Right atrium auricular region (tissue), 2 donors: Measurements from ENCODE around the gene BBS1. TPM values are rescaled to one million over a fixed set of nuclear protein-coding genes. Genes with fewer than 3 reads are reported as not detected.

Source experiments
- DNase-seq: peaks from one replicate; pipeline ENCODE4 v3.0.0-alpha.2; 2019; ENCODE audit warnings: low spot score
- H3K27ac ChIP-seq, 2 donors: fragments of 200-600 bp; sonication (generic); 1 replicate in 1 of 2; 2 replicates in 1 of 2; pipeline ENCODE4 v1.5.1; 2016 to 2019
- H3K27me3 ChIP-seq, 2 donors: fragments of 200-600 bp; sonication (generic); one replicate each; pipeline versions ENCODE4 v1.5.1 to v1.6.0; 2017 to 2019
- H3K36me3 ChIP-seq: fragments of 200-600 bp; sonication (generic); one replicate; pipeline ENCODE4 v1.5.1; 2016
- H3K4me1 ChIP-seq, 2 donors: fragments of 200-600 bp; sonication (generic); one replicate each; pipeline versions ENCODE4 v1.5.1 to v1.6.0; 2017 to 2019
- H3K4me3 ChIP-seq, 2 donors: fragments of 200-600 bp; sonication (generic); 1 replicate in 1 of 2; 2 replicates in 1 of 2; pipeline ENCODE4 v1.5.1; 2017 to 2019; ENCODE audit warnings: mild to moderate bottlenecking in 1 of 2, moderate library complexity in 1 of 2
- H3K9me3 ChIP-seq, 2 donors: fragments of 200-600 bp; sonication (generic); one replicate each; pipeline ENCODE4 v1.5.1; 2019
- total RNA-seq, 2 donors: library from RNA; depleted of rRNA; stranded (reverse); fragments of >200 nt; gene quantifications; one replicate each; pipeline ENCODE4 v1.1.0, GENCODE V29; 2016
- TF ChIP-seq, protein P1 (sequence below), 2 donors: fragments of 200-600 bp; sonication (generic); IDR thresholded peaks; one replicate each; pipeline ENCODE4 v1.5.1; 2019; ENCODE audit warnings: antibody characterized with exemption in 2 of 2

Gene BBS1
- total RNA-seq, 2 donors from 2014 or later: 37.0 to 38.7 TPM

- H3K9me3 ChIP-seq: no peaks in the 10 kb centered on the region
- H3K27me3 ChIP-seq: no peaks in the 10 kb centered on the region
- peak within 1 kb of the TSS; percentile 79 to 81 for H3K27ac ChIP-seq
- H3K4me1 ChIP-seq: peaks cover 0 to 23% of the 10 kb centered on the region in 2 donors
- H3K36me3 ChIP-seq: no peaks in the 10 kb centered on the region
- TF ChIP-seq, protein P1, sequence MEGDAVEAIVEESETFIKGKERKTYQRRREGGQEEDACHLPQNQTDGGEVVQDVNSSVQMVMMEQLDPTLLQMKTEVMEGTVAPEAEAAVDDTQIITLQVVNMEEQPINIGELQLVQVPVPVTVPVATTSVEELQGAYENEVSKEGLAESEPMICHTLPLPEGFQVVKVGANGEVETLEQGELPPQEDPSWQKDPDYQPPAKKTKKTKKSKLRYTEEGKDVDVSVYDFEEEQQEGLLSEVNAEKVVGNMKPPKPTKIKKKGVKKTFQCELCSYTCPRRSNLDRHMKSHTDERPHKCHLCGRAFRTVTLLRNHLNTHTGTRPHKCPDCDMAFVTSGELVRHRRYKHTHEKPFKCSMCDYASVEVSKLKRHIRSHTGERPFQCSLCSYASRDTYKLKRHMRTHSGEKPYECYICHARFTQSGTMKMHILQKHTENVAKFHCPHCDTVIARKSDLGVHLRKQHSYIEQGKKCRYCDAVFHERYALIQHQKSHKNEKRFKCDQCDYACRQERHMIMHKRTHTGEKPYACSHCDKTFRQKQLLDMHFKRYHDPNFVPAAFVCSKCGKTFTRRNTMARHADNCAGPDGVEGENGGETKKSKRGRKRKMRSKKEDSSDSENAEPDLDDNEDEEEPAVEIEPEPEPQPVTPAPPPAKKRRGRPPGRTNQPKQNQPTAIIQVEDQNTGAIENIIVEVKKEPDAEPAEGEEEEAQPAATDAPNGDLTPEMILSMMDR (IDR thresholded peaks at IDR 0.05): no peak
- peak; percentile 92 for DNase-seq
- peak within 1 kb of the TSS; percentile 56 to 76 for H3K4me3 ChIP-seq
Observed at GRCh38 chr11:66466225-66467033, 44.0 kb upstream of the BBS1 start, which contains the start of gene PELI3. Gene PELI3, plus strand, starts transcription at chr11:66466905. Its CDS starts 1,224 bp downstream, at chr11:66468129.

GRCh38 chr11:66467034-66467659, 43.3 kb upstream of the BBS1 start:
- Histone ChIP-seq H3K27me3 (no peaks in the 10 kb centered on the region), H3K9me3 (no peaks in the 10 kb centered on the region), H3K36me3 (peaks cover 2% of the 10 kb centered on the region), H3K4me3 (peak overlapping the region; percentile 56 to 76), H3K4me1 (peaks cover 0 to 23% of the 10 kb centered on the region in 2 donors), H3K27ac (peak overlapping the region; percentile 59 to 79)
- TF ChIP-seq, protein P1 (IDR thresholded peaks at IDR 0.05): peak in 1 of 2 donors; percentile 23
- no peak for DNase-seq

DNA sequence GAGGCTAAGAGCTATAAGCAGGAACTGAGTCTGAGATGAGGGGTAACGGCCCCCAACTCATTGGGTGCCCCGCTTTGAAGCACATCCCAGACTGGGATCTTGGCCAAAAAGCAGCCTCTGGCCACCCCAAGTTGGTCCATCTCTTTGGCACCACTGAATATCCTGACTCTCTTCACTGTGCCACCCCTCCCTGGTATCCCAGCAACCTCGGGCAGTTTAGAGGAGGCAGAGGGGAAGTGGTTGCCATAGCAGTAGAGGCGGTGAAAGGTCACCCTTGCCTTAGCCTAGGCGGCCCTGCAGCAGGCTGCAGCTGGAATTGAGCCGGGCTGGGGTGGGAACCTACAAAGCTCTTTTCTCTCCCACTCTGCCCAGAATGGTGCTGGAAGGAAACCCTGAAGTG, 42.7 kb upstream of the BBS1 start:
- no peaks in the 10 kb centered on the region for H3K27me3 ChIP-seq
- H3K36me3 ChIP-seq: peaks cover 8% of the 10 kb centered on the region
- TF ChIP-seq, protein P1 (IDR thresholded peaks at IDR 0.05): no peak
- H3K4me3 ChIP-seq: peak overlapping the region in 1 of 2 donors; percentile 76
- peaks cover 0 to 23% of the 10 kb centered on the region in 2 donors for H3K4me1 ChIP-seq
- DNase-seq: no peak
- peak overlapping the region in 1 of 2 donors; percentile 59 for H3K27ac ChIP-seq
- H3K9me3 ChIP-seq: no peaks in the 10 kb centered on the region

DNA sequence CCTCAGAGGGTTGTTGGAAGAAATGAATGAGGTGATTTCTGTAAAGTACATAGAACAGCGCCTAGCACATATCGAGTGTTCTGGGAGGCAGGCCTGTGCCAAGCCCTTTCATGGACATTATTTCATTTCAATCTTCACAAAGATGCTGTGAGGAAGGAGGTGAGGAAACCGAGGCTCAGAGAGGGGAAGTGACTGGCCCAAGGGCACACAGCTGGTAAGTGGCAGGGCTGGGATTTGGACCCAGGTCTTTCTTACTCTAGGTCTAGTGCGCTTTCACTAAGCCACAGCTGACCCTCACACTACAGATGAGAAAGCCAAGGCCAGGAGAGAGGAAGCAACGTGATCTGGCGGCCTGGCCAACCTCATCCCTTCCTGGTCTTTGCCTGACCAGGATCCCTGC, 41.7 kb upstream of the BBS1 start:
- no peaks in the 10 kb centered on the region for H3K9me3 ChIP-seq
- H3K4me1 ChIP-seq: peaks cover 0 to 23% of the 10 kb centered on the region in 2 donors
- H3K4me3 ChIP-seq: no peak overlapping the region
- DNase-seq: no peak
- no peaks in the 10 kb centered on the region for H3K27me3 ChIP-seq
- H3K27ac ChIP-seq: no peak overlapping the region
- TF ChIP-seq, protein P1 (IDR thresholded peaks at IDR 0.05): no peak
- H3K36me3 ChIP-seq: peaks cover 16% of the 10 kb centered on the region

GRCh38 chr11:66469441-66469840, 41.0 kb upstream of the BBS1 start:
- Histone ChIP-seq H3K36me3 (peaks cover 24% of the 10 kb centered on the region), H3K27ac (no peak overlapping the region), H3K4me1 (peaks cover 0 to 23% of the 10 kb centered on the region in 2 donors), H3K27me3 (no peaks in the 10 kb centered on the region), H3K9me3 (no peaks in the 10 kb centered on the region), H3K4me3 (no peak overlapping the region)
- TF ChIP-seq, protein P1 (IDR thresholded peaks at IDR 0.05): no peak
- no peak for DNase-seq
